Measurements from ENCODE around the gene EFEMP1.
"Not testable (repeated sequence)": the region's sequence is repeated elsewhere in the genome, so short reads cannot be mapped to it uniquely, and the experiment has no call there.

EFEMP1 gene

DNA sequence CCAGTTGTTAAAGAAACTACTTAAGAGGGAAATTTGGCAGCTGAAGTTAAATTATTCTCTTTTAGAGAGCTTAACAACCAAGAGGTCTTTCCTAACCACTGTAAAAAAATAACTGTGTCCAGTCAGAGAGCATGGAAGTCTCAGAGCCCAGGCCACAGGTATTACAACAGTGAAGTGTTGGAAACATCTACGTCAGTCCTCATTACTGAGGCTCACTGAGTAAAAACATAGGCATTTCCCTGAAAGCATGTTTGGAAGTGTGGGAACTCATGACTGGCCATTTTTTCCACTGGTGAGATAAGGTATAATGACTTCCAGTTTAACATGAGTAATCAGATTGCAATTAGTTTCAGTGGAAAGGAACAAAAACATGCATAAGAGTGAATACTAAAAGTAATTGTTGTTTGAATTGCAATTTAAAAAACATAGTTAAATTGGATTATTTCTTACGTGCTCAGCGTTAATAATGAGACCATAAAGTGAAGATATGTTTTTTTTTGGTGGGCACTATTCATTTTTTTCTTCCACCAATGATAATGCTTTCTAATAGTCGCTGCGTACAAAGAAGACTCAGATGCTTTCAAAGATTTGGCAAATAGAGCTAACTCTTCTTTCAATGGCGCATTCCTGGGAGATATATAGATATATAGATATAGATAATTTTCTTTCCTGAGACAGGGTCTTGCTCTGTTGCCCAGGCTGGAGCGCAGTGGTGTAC is 60.8 kb downstream of the EFEMP1 start:
- DNase-seq, result no peak

DNA sequence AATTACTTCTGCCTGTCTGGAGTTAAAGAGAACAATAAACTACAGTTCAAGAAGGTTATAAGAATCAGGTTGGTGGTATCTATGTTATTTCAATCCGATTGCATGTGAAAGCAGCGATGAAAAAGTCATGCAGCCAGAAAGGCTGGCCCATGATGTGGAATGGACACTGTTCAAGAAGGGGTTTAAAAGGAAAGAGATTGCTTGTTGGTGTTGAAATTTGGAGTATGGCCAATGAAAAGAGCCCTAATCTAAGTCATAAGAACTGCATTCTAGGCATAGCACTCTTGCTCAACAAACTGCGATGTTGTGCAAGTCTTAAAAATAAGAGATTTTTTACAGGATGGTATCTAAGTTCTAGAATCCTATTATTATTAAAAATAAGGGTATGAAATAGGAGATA is 61.3 kb downstream of the EFEMP1 start:
- DNase-seq, result no peak

DNA sequence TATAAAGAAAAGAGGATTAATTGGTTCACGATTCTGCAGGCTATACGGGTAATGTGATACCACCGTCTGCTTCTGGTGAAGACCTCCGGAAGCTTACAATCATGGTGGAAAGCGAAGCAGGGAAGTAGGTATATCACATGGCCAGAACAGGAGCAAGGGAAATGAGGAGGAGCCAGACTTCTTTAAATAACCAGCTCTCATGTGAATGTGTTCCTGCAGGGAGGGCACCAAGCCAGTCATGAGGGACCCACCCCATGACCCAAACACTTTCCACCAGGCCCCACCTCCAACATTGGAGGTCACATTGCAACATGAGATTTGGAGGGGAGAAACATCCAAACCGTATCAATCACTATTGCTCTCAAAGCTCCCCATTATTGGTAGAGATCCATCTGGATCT is 61.8 kb downstream of the EFEMP1 start:
- no peak for DNase-seq

DNA sequence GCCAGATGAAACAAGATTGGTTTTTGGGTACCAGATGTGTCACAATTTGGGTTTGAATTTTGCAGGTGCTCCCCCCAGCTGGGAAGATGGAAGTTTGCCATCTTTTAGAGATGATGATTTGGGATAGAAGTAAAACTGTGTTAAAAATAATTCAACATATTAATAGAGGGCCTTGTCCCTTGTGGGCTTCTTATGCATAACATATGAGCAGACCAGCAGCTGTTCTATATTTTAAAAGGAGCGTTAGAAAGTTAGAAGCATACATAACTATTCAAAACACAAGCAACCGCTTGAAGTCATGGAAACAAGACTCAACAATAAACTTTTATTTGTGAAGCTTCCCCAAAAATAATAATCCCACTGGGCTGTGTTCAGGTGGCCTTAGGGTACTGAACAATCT is 62.8 kb downstream of the EFEMP1 start:
- no peak for DNase-seq

DNA sequence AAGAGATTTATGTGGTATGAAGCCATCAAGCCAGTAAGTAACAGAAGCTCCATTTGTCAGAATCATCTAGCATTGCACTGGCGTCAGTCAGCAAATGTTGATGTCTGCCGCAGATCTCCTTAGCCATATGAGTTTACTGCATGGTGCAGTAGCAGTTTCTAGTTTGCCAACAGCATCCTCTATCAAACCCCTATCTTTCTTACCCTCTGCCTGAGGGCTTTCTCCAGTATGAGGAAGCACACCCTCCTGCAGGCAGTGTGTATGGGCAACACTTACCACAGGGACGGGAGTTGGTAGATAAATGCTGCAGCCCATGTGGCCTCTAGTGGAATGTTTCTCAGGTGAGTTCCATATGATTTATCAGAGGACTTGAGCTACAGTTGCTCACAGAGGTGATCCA is 63.7 kb downstream of the EFEMP1 start:
- no peak for DNase-seq

DNA sequence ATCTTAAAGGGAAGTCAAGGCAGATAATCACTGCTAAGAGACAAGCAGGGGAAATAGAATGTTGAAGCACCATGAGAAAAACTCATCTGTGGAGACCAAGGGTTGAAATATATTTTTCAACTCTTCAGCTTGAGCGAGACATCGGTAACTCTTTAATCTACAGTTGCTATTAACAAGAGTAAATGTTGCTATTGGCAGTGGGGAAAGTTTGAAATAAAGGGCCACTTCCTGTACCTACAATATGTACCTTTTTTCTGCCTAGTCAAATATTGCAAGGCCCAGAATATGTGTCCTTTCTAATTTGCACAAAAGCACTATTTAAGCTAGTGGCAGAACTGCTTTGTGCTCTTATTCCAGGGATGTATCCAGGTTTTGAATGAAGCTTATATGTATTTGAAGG is 65.8 kb downstream of the EFEMP1 start:
- no peak for DNase-seq

DNA sequence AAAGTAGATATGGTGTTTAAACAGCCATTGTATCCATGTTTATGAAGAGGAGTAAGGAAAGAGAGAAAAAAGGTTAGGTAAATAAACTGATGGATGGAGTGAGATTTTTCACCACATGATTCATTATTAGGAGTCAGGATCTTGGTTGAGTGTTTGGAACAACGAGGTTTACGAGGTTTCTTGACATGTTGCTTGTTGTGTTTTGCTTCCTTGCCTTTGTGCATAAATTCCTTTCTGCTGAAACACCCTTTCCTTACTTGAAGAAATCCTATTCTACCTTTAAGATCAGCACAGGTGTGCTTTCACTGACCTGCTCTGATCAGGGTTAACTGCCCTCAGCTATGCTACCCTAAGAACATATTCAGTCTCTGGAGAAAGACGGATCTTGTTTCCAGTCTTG is 66.6 kb downstream of the EFEMP1 start:
- DNase-seq, result no peak

DNA sequence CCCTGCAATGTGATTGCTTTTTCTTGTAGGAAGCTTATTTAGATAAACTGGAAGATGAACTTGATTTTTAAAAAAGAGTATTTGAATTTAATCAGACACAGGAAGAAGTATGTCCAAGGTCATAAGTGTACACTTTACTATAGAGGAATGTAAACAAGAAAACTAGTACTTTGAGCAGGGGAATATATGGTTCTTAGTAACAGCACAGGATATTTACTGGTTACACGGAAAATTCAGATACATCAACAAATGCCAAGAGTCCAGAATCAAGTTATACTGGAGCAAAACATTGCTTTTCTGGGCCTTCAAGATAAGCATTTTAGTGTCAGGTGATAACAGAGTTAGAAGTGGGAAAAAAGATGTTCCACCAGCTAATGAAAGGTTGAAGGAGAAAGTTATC is 75.5 kb downstream of the EFEMP1 start:
- no peak for DNase-seq

DNA sequence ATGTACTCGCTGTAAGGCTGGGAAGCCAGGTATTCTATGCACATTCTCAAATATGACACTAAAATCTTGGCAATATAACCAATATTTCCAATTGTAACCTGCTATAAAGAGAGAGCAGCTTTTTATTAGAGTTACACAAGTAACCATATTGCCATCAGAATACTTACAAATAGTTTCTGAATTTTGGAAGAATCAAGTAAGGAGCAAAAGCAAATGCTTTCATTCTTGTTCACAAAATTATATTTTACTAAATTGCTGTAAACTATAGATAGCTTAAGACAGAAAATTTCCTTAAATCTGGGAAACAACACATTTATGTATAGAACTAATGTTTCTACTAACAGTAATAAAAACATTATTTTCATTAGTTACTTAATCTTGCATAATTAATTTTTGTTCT is 77.2 kb downstream of the EFEMP1 start:
- no peak for DNase-seq

DNA sequence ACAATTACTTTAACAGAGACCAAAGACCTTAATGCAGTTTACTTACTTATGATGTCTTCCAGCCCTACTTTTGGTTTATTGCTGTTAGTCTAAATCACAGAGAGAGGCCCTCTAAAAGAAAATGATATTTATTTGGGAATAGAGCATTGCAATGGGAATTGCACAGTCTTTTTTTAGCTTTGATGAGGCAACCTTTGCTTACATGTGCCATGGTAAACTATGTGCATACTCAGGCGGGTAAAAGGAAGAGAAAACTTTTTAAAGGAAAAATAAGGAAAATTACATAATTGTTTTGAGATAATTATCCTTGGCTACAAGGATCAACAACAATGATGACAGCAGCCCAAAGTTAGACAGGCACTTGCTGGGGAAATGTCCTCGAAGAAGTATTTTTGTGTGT is 78.6 kb downstream of the EFEMP1 start:
- DNase-seq, result no peak

DNA sequence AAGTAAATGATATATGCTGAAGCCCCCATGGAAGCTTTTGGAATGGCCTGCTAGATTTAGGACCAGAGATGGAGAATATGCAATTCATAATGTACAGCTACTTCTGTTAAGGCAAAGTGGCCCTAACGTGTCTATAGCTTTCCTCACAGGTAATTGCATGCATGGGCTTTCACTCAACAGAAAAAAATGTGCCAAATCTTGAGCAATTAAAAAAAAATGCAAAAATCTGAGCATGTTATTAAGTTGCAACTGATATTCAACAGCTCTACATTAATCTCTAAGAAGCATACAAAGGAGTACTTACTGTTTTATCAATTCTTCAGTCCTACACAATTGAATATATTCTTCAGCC is 79.6 kb downstream of the EFEMP1 start:
- no peak for DNase-seq

DNA sequence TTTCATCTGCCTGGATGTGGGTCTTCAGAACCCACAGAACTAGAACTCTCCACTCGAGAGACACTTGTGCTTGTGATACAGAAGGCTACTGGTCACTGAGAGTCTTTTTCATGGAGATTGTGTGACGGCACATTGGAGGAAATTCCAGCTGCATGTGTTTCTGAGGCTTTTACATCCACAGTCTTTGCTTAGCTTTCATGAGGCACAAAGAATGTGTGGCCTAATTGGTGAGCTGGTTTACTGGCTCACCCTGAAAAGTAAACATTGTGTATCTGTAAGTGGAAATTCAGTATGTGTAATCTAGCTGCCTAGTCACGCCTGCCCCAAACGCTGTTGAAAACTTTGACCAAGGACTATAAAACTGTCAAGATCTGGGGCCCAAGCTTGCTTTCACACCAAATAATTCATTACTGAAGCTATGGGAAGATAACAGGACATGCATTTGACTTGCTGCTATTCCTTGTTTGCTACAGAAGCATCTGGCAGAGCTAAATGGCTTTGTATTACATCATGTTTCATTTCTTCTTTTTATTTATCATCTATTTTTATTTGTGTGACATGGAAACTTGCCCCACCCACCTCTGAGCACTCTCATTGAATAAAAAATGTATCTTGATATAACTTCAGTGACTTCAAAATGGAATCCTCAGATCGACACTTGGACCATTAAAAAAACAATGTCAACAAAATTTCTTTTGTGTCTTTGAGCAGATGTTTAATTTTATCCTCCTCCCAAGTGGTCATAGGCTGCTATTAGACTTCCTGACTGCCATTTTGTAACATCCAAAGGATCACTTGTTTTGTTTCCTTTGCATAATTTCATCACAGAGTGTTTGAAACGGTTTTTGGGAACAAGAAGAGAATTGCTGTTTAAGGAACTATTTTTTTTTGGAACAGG is 80.2 kb downstream of the EFEMP1 start:
- DNase-seq, result no peak

DNA sequence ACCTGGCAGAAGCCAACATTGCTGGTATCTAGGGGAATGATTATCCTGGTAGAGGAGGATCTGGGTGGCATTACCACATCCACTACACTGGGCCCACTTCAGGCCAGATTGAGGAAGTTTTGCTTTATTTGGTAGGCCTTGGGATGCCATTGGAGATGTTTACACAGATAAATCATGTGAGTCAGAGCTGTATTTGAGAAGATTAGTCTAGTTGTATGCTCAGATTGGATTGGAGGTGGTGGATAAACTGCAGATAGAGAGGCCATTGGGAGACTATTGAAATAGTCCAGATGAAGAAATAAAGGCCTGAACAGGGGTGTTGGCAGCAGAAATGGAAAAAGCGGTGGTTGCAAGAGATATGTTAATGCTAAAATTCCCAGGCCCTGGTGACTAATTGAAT is 81.5 kb downstream of the EFEMP1 start:
- no peak for DNase-seq

DNA sequence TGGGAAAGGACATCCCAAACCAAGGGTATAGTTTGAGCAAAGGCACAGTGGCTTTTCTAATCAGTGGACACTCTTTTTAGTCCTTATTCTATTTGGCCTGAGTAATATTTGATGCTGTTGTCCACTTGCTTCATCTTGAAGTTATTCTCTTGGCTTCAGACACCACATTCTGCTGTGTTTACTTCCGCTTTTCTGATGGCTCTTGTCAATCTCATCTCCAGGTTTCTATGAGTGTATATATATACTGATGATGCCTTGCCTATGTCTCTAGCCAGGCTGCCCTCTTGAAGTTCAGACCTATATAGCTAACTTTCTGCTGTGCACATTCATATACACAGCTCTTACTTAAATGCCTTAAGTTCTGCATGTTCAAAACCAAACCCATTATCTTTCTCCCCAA is 83.1 kb downstream of the EFEMP1 start:
- DNase-seq, result no peak

DNA sequence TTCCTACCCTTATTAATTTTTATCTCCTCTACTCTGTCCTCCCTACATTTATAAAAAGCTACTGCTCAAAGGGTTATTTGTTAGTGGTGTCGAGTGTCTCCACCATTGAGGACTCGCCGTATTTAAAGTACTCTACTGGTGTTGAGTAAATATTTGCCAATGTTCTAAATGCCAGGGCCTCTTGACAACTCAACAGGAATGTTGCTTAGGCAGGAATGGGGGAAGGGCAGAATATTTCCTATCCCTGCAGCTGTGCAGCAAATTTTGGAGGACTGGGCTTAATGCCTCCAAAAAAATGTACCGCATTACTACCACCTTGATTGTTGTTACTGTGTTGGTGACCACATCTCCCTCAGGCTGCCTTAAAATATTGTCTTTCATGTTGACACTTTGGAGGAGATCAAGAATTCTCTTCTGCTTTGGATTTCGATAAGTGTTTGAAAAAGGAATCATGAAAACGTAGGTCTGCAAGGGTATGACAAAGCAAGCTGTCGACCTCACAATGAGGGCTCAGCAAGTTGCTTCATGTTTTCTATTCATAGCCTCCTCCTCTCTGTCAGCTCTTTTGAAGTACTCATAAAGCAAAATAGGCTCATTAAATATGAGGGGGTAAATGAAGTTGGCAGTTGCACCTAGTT is 84.3 kb downstream of the EFEMP1 start:
- no peak for DNase-seq

DNA sequence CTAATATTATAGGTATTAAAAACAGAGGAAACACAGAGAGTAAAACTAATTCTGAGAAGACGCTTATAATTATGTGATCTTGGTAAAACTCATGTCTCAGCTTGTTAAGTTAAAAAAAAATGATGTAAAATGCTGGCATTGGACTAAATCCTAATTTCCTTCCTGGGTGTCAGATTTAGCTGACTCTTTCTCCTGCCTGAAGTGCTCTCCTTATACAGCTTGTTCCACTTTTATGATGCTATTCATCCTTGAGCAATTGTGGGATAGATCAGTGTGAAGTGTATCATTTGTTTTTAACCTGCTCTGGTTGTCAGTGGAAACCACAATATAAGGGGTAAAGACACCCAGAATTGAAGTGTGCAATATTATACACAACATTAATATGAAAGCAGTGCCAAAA is 84.9 kb downstream of the EFEMP1 start:
- DNase-seq, result no peak

DNA sequence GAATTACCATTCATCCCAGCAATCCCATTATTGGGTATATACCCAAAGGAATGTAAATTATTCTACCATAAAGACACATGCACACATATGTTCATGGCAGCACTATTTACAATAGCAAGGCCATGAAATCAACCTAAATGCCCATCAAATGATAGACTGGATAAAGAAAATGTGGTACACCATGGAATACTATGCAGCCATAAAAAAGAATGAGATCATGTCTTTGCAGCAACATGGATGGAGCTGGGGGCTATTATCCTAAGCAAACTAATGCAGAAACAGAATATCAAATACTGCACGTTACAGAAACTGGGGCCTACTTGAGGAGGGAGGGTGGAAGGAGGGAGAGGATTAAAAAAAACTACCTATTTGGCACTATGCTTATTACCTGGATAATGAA is 85.5 kb downstream of the EFEMP1 start:
- not testable (repeated sequence) for DNase-seq

DNA sequence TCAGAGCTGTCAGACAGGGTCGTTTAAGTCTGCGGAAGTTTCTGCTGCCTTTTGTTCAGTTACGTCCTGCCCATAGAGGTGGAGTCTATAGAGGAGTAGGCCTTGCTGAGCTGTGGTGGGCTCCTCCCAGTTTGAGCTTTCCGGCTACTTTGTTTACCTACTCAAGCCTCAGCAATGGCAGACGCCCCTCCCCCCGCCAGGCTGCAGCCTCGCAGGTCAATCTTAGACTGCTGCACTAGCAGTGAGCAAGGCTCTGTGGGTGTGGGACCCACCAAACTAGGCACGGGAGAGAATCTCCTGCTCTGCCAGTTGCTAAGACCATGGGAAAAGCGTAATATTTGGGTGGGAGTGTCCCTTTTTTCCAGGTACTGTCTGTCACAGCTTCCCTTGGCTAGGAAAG is 86.5 kb downstream of the EFEMP1 start:
- DNase-seq, result no peak

DNA sequence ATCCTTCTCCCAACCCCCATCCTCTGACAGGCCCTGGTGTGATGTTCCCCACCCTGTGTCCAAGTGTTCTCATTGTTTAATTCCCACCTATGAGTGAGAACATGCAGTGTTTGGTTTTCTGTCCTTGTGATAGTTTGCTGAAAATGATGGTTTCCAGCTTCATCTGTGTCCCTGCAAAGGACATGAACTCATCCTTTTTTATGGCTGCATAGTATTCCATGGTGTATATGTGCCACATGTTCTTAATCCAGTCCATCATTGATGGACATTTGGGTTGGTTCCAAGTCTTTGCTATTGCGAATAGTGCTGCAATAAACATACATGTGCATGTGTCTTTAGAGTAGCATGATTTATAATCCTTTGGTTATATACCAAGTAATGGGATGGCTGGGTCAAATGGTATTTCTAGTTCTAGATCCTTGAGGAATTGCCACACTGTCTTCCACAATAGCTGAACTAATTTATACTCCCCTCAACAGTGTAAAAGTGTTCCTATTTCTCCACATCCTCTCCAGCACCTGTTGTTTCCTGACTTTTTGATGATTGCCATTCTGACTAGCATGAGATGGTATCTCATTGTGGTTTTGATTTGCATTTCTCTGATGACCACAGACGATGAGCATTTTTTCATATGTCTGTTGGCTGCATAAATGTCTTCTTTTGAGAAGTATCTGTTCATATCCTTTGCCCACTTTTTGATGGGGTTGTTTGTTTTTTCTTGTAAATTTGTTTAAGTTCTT is 91.7 kb downstream of the EFEMP1 start:
- not testable (repeated sequence) for DNase-seq

DNA sequence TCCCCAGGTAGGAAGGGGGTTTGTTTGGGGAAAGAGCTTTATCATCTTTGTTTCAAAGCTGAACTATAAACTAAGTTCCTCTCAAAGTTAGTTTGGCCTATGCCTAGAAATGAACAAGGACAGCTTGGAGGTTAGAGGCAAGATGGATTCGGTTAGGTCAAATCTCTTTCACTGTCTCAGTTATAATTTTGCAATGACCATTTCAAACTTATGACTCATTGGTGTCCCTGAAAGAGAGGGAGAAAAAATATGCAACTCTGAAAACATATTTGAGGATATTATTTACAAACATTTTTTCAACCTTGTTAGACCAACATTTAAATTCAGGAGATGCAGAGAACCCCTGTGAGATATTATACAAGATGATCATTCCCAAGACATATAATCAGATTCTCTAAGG is 95.7 kb downstream of the EFEMP1 start:
- no peak for DNase-seq

DNA sequence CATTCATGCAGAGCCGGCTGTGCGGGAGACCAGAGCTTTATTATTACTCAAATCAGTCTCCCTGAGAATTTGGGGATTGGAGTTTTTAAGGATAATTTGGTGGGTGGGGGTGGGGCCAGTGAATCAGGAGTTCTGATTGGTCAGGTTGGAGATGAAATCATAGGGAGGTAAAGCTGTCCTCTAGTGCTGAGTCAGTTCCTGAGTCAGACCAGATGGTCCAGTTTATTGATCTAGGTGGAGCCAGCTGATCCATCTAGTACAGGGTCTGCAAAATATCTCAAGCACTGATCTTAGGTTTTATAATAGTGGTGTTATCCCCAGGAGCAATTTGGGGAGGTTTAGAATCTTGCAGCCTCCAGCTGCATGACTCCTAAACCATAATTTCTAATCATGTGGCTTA is 96.2 kb downstream of the EFEMP1 start:
- not testable (repeated sequence) for DNase-seq

DNA sequence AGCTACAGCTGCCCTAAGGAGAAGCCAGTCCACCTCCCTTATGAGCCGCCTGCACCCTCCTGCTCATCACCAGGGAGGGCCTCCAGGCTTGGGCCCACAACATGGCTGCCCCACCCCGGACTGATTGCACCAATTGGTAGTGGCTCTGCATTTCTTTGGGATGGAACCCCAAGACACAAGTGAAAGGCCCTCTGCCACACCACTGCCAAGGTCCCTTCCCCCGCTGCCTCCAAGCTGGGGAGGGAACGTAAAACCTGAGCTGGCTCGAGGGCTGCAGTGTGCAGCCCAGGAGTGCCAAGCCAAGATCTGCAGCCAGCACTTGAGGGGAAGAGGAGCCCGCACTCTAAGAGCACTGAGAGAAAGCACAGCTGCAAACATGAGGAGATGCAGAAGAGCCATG is 97.3 kb downstream of the EFEMP1 start:
- DNase-seq, result no peak

DNA sequence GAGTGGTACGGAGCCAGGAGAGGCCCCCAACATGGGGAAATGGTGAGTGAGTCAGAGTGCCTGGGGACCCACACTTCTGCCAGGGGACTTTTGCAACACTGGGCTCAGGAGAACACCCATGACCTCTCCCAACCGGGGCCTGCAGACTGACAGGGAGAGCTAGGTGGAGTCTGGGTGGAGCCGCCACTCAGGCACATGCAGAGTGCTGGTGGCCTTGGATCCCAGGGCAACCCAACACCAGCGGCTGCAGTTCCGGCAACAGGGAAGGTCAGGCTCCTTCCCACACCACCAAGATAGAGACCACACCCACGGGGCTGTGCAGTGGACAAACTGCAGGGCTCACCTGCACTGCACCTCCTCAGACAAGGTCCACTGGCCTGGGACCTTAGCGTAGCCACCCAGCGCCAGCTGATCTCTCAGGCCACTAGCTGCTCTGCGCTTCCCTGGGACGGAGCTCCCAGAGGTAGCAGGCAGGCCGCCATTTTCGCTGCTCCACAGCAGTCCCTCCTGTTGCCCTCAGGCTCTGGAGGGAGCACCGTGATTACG is 99.0 kb downstream of the EFEMP1 start:
- no peak for DNase-seq
